Stimulated activated CD8-positive, alpha-beta memory T cell treated with anti-CD3 and anti-CD28 coated beads, Interleukin-12 subunit alpha, Interleukin-12 subunit beta, amount 100 ng/mL, for 24 hours (primary cell): ENCODE results near the gene SS18L1.
"Not testable (repeated sequence)": the region's sequence is repeated elsewhere in the genome, so short reads cannot be mapped to it uniquely, and the experiment has no call there.

Experiments
- DNase-seq: peaks from one replicate; pipeline ENCODE4 v3.0.0-alpha.2; 2020; ENCODE audit errors: extremely low read depth

The SS18L1 gene

GRCh38 chr20:62137092-62137384, 6.5 kb upstream of the SS18L1 start:
- DNase-seq, result no peak

GRCh38 chr20:62137478-62138203, 5.9 kb upstream of the SS18L1 start:
- no peak for DNase-seq

GRCh38 chr20:62138204-62138543, 5.4 kb upstream of the SS18L1 start:
- no peak for DNase-seq

GRCh38 chr20:62138912-62139311, 4.7 kb upstream of the SS18L1 start:
- no peak for DNase-seq

- DNase-seq, result no peak
These were observed 3.9 kb upstream of the SS18L1 start for GRCh38 chr20:62139636-62140035.

- DNase-seq, result no peak
These were observed 2.5 kb upstream of the SS18L1 start for GRCh38 chr20:62141043-62141396.

GRCh38 chr20:62141397-62142251, 1.9 kb upstream of the SS18L1 start:
- DNase-seq, result no peak

GRCh38 chr20:62142252-62143080, 1.1 kb upstream of the SS18L1 start:
- no peak for DNase-seq

- peak; percentile 33 for DNase-seq
These were observed 622 bp downstream of the SS18L1 start for GRCh38 chr20:62143957-62144825.

- DNase-seq, result no peak
These were observed 2.1 kb downstream of the SS18L1 start for GRCh38 chr20:62145688-62146018.

GRCh38 chr20:62146019-62146755, 2.6 kb downstream of the SS18L1 start:
- no peak for DNase-seq

GRCh38 chr20:62147125-62147524, 3.6 kb downstream of the SS18L1 start:
- DNase-seq, result no peak

GRCh38 chr20:62147528-62147927, 4.0 kb downstream of the SS18L1 start:
- no peak for DNase-seq

GRCh38 chr20:62148383-62148782, 4.8 kb downstream of the SS18L1 start:
- DNase-seq, result not testable (repeated sequence)

- no peak for DNase-seq
These were observed 5.3 kb downstream of the SS18L1 start for GRCh38 chr20:62148908-62149314.

GRCh38 chr20:62149532-62150309, 6.2 kb downstream of the SS18L1 start:
- no peak for DNase-seq

- no peak for DNase-seq
These were observed 6.7 kb downstream of the SS18L1 start for GRCh38 chr20:62150310-62150575.

GRCh38 chr20:62151225-62151624, 7.7 kb downstream of the SS18L1 start:
- DNase-seq, result no peak

GRCh38 chr20:62151835-62152364, 8.3 kb downstream of the SS18L1 start:
- no peak for DNase-seq
